Ovary (tissue), 3 donors: ENCODE measurements around the gene MRM3.

Experiments used
- CTCF ChIP-seq, 3 donors: fragments of 450-650 bp in 2 of 3; fragments of 200-600 bp in 1 of 3; IDR thresholded peaks; one replicate each; pipeline versions ENCODE4 v1.5.1 to v1.8.0; 2016 to 2022; ENCODE audit warnings: antibody characterized with exemption in 3 of 3, mild to moderate bottlenecking in 1 of 3
- EP300 ChIP-seq: sonication (generic); formaldehyde crosslinking; IDR thresholded peaks from one replicate; pipeline ENCODE4 v1.6.1; 2017; ENCODE audit warnings: antibody characterized with exemption
- POLR2A ChIP-seq: fragments of 450-650 bp; IDR thresholded peaks from one replicate; pipeline ENCODE4 v1.6.1; 2017; ENCODE audit warnings: antibody characterized with exemption, mild to moderate bottlenecking, moderate library complexity
- donor health status: DM: no; HTN: no; CAD: no.

GRCh38 chr17:800446-801242 lies 18.5 kb downstream of the MRM3 start:
- TF ChIP-seq POLR2A (no peak), CTCF (IDR thresholded peaks at IDR 0.05) (no peak), EP300 (no peak)
